HG03354 (cell line): Measurements from ENCODE around the gene TJAP1.
"Not testable (repeated sequence)": the region's sequence is repeated elsewhere in the genome, so short reads cannot be mapped to it uniquely, and the experiment has no call there.

Experiments used
- ATAC-seq: cut with Tn5 transposase; IDR thresholded peaks from one replicate; pipeline ENCODE4 v1.9.1; 2021; ENCODE audit warnings: mild to moderate bottlenecking; ENCODE audit not compliant: unreplicated experiment, poor library complexity, severe bottlenecking

The TJAP1 gene

GRCh38 chr6:43451939-43452338, 25.4 kb upstream of the TJAP1 start:
- no peak for ATAC-seq

GRCh38 chr6:43452896-43453295, 24.5 kb upstream of the TJAP1 start:
- ATAC-seq = no peak

GRCh38 chr6:43453831-43454230, 23.5 kb upstream of the TJAP1 start:
- no peak for ATAC-seq

- ATAC-seq = no peak
These were observed 23.1 kb upstream of the TJAP1 start for GRCh38 chr6:43454290-43454695.

- no peak for ATAC-seq
These were observed 22.5 kb upstream of the TJAP1 start for GRCh38 chr6:43454696-43455530.

- ATAC-seq = no peak
These were observed 21.6 kb upstream of the TJAP1 start, which contains the start of gene DLK2 for GRCh38 chr6:43455531-43456428. Gene DLK2 (minus strand): TSS chr6:43455548. CDS start chr6:43454825, 723 bp downstream.

GRCh38 chr6:43457643-43458042, 19.7 kb upstream of the TJAP1 start:
- no peak for ATAC-seq

GRCh38 chr6:43458154-43458553, 19.2 kb upstream of the TJAP1 start:
- ATAC-seq = not testable (repeated sequence)

- ATAC-seq = no peak
These were observed 17.8 kb upstream of the TJAP1 start for GRCh38 chr6:43459535-43459934.

GRCh38 chr6:43460032-43460431, 17.3 kb upstream of the TJAP1 start:
- no peak for ATAC-seq

GRCh38 chr6:43461936-43462335, 15.4 kb upstream of the TJAP1 start:
- ATAC-seq = no peak

- no peak for ATAC-seq
These were observed 13.0 kb upstream of the TJAP1 start for GRCh38 chr6:43464337-43464736.

GRCh38 chr6:43465948-43466347, 11.4 kb upstream of the TJAP1 start:
- no peak for ATAC-seq

GRCh38 chr6:43467265-43467664, 10.1 kb upstream of the TJAP1 start:
- ATAC-seq = not testable (repeated sequence)

- ATAC-seq = no peak
These were observed 9.6 kb upstream of the TJAP1 start for GRCh38 chr6:43467752-43468151.

GRCh38 chr6:43468240-43468639, 9.1 kb upstream of the TJAP1 start:
- ATAC-seq = no peak

- no peak for ATAC-seq
These were observed 8.4 kb upstream of the TJAP1 start for GRCh38 chr6:43468748-43469681.

GRCh38 chr6:43469947-43470346, 7.4 kb upstream of the TJAP1 start:
- ATAC-seq = no peak

GRCh38 chr6:43471399-43471798, 6.0 kb upstream of the TJAP1 start:
- ATAC-seq = no peak

- no peak for ATAC-seq
These were observed 4.9 kb upstream of the TJAP1 start for GRCh38 chr6:43472515-43472914.
